Upper lobe of right lung (tissue), 1 donor: ENCODE data around the gene ZNF883. TPM values are rescaled to one million over a fixed set of nuclear protein-coding genes. Genes with fewer than 3 reads are reported as not detected.

ENCODE experiments used
- ATAC-seq: fragments of 200-7000 bp; cut with Tn5 transposase; one replicate; pipeline ENCODE4 v1.9.1; 2020; ENCODE audit warnings: mild to moderate bottlenecking, moderate library complexity
- DNase-seq: peaks from one replicate; pipeline ENCODE4 v3.0.0-alpha.2; 2020
- H3K27ac ChIP-seq: fragments of 200-600 bp; one replicate; pipeline ENCODE4 v1.8.0; 2022
- H3K27me3 ChIP-seq: fragments of 200-600 bp; one replicate; pipeline ENCODE4 v1.8.0; 2022; ENCODE audit warnings: mild to moderate bottlenecking
- H3K36me3 ChIP-seq: fragments of 200-600 bp; one replicate; pipeline ENCODE4 v1.8.0; 2022
- H3K4me1 ChIP-seq: fragments of 200-600 bp; one replicate; pipeline ENCODE4 v1.8.0; 2022
- H3K4me3 ChIP-seq: fragments of 200-600 bp; one replicate; pipeline ENCODE4 v1.8.0; 2022; ENCODE audit warnings: mild to moderate bottlenecking
- H3K9me3 ChIP-seq: fragments of 200-600 bp; one replicate; pipeline ENCODE4 v1.8.0; 2022
- intact Hi-C: fragments of 100-400 bp; cut with DNase I; formaldehyde crosslinking; loops from one replicate; pipeline ENCODE4 v1.11.0; 2022
- total RNA-seq: library from RNA; stranded (reverse); fragmentation: NEBNext Ultra II Directional; extraction: Animal tissue kit (Norgen Biotek cat#: 25700); gene quantifications from one replicate; pipeline ENCODE4 v1.2.1, GENCODE V29; 2021
- TF ChIP-seq, protein P1 (sequence below): fragments of 200-600 bp; IDR thresholded peaks from one replicate; pipeline ENCODE4 v1.8.0; 2022; ENCODE audit warnings: antibody characterized with exemption
- donor health status: DM: no; HTN: yes; CAD: no; lungs with severe emphysema.

The ZNF883 gene
- total RNA-seq, 1 donor from 2014 or later: 0.78 TPM

DNA sequence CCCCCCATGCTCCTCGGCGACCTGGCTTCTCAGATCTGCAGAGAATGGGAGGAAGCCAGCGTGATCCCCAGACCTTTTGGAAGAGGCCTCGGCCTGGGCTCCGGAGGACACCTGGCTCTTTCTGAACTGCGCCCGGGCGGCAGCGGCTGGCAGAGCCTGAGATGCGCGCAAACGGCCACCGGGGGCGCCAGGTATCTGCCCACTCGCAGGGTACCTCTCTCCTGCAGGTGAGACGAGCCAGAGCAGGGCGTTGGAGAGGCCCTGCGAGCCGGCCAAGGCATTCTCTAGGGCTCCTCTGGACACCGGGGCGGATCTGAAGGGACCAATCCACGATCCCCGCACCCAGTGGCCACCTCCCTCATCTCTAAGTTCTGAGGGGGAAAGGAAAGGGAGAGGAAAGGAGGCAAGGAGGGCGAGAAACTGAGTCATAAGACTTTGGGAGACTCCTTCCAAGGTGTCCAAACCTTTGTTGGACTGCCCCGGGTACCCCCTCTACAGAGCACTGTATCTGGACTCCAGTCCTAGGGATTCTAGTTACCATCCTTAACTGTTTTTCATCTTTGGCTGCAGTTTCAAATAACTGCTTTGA lies 66.3 kb downstream of the ZNF883 start:
- Histone ChIP-seq H3K9me3 (peaks cover 5% of the 10 kb centered on the region), H3K36me3 (no peaks in the 10 kb centered on the region), H3K27ac (no peak overlapping the region), H3K27me3 (no peaks in the 10 kb centered on the region), H3K4me3 (no peak overlapping the region), H3K4me1 (no peaks in the 10 kb centered on the region)
- TF ChIP-seq, protein P1, sequence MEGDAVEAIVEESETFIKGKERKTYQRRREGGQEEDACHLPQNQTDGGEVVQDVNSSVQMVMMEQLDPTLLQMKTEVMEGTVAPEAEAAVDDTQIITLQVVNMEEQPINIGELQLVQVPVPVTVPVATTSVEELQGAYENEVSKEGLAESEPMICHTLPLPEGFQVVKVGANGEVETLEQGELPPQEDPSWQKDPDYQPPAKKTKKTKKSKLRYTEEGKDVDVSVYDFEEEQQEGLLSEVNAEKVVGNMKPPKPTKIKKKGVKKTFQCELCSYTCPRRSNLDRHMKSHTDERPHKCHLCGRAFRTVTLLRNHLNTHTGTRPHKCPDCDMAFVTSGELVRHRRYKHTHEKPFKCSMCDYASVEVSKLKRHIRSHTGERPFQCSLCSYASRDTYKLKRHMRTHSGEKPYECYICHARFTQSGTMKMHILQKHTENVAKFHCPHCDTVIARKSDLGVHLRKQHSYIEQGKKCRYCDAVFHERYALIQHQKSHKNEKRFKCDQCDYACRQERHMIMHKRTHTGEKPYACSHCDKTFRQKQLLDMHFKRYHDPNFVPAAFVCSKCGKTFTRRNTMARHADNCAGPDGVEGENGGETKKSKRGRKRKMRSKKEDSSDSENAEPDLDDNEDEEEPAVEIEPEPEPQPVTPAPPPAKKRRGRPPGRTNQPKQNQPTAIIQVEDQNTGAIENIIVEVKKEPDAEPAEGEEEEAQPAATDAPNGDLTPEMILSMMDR: no peak
- no peak for DNase-seq
- intact Hi-C loops: no loop called here
- no peak for ATAC-seq

DNA sequence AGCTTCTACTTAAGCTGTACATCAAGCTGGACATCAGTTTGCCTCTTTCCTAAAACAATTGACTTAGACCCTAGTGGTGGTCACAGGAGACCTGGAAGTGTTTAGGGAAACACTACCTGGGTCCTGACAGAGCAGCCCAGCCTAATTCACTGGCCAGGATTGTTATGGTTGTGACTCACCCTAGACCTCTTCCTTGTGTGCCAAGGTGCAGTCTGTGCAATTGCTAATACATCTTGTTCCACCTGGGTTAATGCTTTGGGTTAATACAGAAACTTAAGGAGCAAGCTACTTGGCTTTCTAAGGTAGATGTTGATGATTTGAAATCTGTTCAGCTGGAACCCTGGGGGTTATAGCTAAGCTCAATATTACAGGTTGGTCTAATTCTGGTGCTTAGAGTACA lies 72.6 kb downstream of the ZNF883 start:
- H3K9me3 ChIP-seq: no peaks in the 10 kb centered on the region
- DNase-seq (no peak), ATAC-seq (no peak)
- TF ChIP-seq, protein P1: no peak
- H3K36me3 ChIP-seq: no peaks in the 10 kb centered on the region
- H3K4me1 ChIP-seq: no peaks in the 10 kb centered on the region
- intact Hi-C loops: no loop called here
- H3K4me3 ChIP-seq: no peak overlapping the region
- no peak overlapping the region for H3K27ac ChIP-seq
- H3K27me3 ChIP-seq: no peaks in the 10 kb centered on the region

DNA sequence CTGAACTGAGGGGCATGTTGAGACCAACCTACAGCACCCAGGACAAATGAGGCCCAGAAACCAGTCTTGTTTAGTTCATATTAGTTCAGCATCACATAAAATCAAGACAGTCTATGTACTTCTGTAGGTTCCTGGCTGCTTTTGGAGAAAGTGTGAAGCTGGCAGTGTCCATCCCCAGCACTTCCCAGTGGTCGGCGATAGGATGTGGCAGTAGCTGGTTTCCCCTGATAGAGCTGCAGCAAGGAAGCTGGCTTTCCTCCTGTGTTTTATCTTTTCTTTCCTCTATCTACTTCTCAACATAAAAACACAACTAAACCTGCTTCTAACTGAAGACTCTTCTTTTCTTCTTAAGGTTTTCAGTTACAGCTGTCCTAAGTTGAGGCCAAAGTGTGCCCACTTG lies 78.3 kb downstream of the ZNF883 start:
- Histone ChIP-seq H3K27ac (no peak overlapping the region), H3K4me1 (no peaks in the 10 kb centered on the region), H3K9me3 (no peaks in the 10 kb centered on the region), H3K36me3 (no peaks in the 10 kb centered on the region), H3K27me3 (peaks cover 4% of the 10 kb centered on the region), H3K4me3 (no peak overlapping the region)
- TF ChIP-seq, protein P1: no peak
- intact Hi-C loops: no loop called here
- no peak for DNase-seq
- ATAC-seq: no peak

DNA sequence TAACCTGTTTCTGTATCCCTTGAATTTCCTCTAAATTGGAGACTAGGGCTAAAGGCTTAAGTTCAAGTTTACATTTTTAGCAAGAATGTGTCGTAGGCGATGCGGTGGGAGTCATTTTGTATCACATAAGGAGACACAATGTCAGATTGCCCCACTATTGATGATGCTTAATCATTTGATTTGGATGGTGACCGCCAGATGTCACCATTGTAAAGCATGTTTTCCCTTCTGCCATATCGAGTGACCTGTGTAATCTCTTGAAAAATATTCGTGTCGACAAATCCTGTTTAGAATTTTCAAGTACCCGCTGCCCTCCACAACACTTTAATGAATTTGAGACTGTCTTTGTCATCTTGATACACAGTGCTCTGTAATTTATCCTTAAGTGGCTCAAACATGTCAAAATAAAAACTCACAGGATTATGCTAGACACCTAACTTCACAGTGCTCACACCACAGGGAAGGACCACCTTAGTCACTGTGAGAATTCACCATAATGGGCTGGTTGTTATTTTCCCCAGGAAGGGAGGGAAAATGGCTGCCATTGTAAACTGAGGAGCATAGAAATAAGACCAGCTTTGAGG lies 86.8 kb downstream of the ZNF883 start:
- ATAC-seq (peak; percentile 57), DNase-seq (no peak)
- Histone ChIP-seq H3K4me1 (no peaks in the 10 kb centered on the region), H3K4me3 (no peak overlapping the region), H3K36me3 (no peaks in the 10 kb centered on the region), H3K27ac (no peak overlapping the region), H3K27me3 (peaks cover under 1% of the 10 kb centered on the region), H3K9me3 (no peaks in the 10 kb centered on the region)
- intact Hi-C loops: no loop called here
- TF ChIP-seq, protein P1: peak; percentile 25

DNA sequence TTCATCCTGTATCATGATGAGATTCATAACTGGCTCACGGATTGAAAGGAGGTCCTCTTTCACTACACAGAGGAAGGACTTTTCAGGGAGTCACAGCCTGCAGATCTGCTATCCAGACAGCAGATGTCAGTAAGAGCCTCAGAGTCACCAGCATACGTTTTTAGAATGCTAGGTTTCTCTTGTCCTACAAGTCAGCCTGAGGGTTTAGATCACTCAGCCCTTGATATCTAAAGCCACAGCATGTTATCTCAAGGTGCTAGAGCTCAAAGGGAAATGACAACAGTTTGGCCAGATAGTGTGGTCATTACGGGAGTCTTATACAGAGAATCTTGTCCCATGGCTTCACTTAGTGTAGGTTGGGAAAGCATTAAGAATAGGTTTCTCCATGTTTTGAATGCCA lies 90.4 kb downstream of the ZNF883 start:
- intact Hi-C loops: no loop called here

More for the DNA sequence above, 90.4 kb downstream of the ZNF883 start:
- TF ChIP-seq, protein P1: peak; percentile 43
- ATAC-seq (peak; percentile 72), DNase-seq (no peak)
- no peaks in the 10 kb centered on the region for H3K27me3 ChIP-seq
- H3K27ac ChIP-seq: no peak overlapping the region
- H3K4me1 ChIP-seq: no peaks in the 10 kb centered on the region
- no peaks in the 10 kb centered on the region for H3K36me3 ChIP-seq
- H3K9me3 ChIP-seq: no peaks in the 10 kb centered on the region
- no peak overlapping the region for H3K4me3 ChIP-seq
